Mammary epithelial cell (primary cell): ENCODE data around the gene PARP1.

Experiments
- CTCF ChIP-seq, 2 donors: IDR thresholded peaks in 1 of 2; conservative IDR thresholded peaks in 1 of 2; 2 replicates each; pipeline ENCODE4 v1.5.1; 2011 to 2012; ENCODE audit warnings: inconsistent platforms in 2 of 2, low read length in 2 of 2, mild to moderate bottlenecking in 2 of 2, control low read depth in 1 of 2, low read depth in 1 of 2; ENCODE audit not compliant: insufficient read depth in 1 of 2; ENCODE audit errors: extremely low read depth in 1 of 2
- EZH2 ChIP-seq: IDR thresholded peaks from 2 replicates; pipeline ENCODE4 v1.6.1; 2012; ENCODE audit warnings: low read length, inconsistent platforms, borderline replicate concordance

GRCh38 chr1:226428791-226429461 is 21.0 kb upstream of the PARP1 start:
- no peak for TF ChIP-seq CTCF (conservative IDR thresholded peaks at IDR 0.05 in 1 of 2, IDR thresholded peaks at IDR 0.05 in 1 of 2; ENCODE audit: extremely low read depth in 1 of 2, insufficient read depth in 1 of 2, low read depth in 1 of 2, low read length in 2 of 2)
- TF ChIP-seq EZH2 = no peak
